ENCODE results near the gene CNNM2. TPM values are rescaled to one million over a fixed set of nuclear protein-coding genes. Genes with fewer than 3 reads are reported as not detected.

Gene CNNM2
- total RNA-seq, 2 donors from 2014 or later = 14.7 to 17.9 TPM

DNA sequence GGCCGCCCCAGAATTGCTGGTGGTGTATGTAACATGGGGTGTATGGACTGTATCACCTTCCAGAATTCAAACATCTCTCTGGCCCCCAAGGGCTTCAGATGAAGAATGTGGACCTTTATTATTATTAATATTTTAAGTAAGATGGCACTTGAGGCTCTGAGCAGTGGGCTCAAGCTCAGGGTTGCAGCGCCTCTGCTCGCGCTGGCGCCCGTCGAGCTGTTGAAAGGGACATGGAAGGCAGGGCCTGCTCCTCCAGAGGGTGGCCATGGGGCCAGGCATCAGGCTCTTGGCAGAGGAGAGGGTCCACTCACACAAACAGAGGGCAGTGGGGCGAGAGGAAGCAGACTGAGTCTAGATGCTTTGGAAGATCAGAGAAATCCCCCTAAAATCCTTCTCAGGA, 154.8 kb downstream of the CNNM2 start:
- no peaks in the 10 kb centered on the region for H3K27me3 ChIP-seq (ENCODE audit: control insufficient read depth, insufficient read depth, low read length, poor library complexity, severe bottlenecking)
- Mint-ChIP-seq H3K36me3 (ENCODE audit: low read depth) (peaks cover 9% of the 10 kb centered on the region), H3K27ac (no peak overlapping the region), H3K4me3 (no peak overlapping the region), H3K27me3 (ENCODE audit: insufficient read depth) (no peaks in the 10 kb centered on the region), H3K4me1 (no peaks in the 10 kb centered on the region), H3K9me3 (no peaks in the 10 kb centered on the region)
- TF ChIP-seq, protein P1, sequence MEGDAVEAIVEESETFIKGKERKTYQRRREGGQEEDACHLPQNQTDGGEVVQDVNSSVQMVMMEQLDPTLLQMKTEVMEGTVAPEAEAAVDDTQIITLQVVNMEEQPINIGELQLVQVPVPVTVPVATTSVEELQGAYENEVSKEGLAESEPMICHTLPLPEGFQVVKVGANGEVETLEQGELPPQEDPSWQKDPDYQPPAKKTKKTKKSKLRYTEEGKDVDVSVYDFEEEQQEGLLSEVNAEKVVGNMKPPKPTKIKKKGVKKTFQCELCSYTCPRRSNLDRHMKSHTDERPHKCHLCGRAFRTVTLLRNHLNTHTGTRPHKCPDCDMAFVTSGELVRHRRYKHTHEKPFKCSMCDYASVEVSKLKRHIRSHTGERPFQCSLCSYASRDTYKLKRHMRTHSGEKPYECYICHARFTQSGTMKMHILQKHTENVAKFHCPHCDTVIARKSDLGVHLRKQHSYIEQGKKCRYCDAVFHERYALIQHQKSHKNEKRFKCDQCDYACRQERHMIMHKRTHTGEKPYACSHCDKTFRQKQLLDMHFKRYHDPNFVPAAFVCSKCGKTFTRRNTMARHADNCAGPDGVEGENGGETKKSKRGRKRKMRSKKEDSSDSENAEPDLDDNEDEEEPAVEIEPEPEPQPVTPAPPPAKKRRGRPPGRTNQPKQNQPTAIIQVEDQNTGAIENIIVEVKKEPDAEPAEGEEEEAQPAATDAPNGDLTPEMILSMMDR (conservative IDR thresholded peaks at IDR 0.05) = no peak
- no peaks in the 10 kb centered on the region for H3K4me1 ChIP-seq (ENCODE audit: control insufficient read depth, insufficient read depth, low read length)
- no peak overlapping the region for H3K27ac ChIP-seq (ENCODE audit: low read depth, low read length)
- no peaks in the 10 kb centered on the region for H3K9me3 ChIP-seq (ENCODE audit: control insufficient read depth, low read length)
- H3K9ac ChIP-seq (ENCODE audit: extremely low read depth, low read length, poor library complexity, severe bottlenecking) = no peak overlapping the region
- 98 to 100% methylated on average over 2 to 8 of the region's 8 CpGs for WGBS, 2 experiments (ENCODE audit: insufficient coverage in 1 of 2, insufficient read length in 1 of 2)
- no peaks in the 10 kb centered on the region for H3K36me3 ChIP-seq (ENCODE audit: control insufficient read depth, insufficient read depth, low read length)
- H3K4me3 ChIP-seq (ENCODE audit: low read length) = no peak overlapping the region
- DNase-seq = peak; percentile 35

DNA sequence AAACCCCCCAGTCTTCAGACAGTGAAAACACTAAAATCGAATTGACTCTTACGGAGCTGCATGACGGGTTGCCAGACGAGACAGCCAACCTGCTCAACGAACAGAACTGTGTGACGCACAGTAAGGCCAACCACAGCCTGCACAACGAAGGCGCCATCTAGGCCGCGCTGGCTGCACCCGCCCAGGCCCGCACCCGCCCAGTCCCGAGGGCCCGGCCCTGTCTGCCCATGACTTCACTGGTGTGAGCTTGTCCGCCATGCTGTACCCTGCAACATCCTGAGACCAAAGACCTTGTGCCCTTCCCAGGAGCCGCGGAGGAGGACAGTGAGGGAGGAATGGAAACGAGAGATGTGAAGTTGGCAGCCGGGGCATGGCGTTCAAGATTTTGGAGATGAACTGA, 158.9 kb downstream of the CNNM2 start:
- H3K27ac Mint-ChIP-seq = no peak overlapping the region
- no peak for DNase-seq
- no peak overlapping the region for H3K4me3 ChIP-seq (ENCODE audit: low read length)
- no peaks in the 10 kb centered on the region for H3K27me3 ChIP-seq (ENCODE audit: control insufficient read depth, insufficient read depth, low read length, poor library complexity, severe bottlenecking)
- no peaks in the 10 kb centered on the region for H3K9me3 Mint-ChIP-seq
- peaks cover 11% of the 10 kb centered on the region for H3K36me3 Mint-ChIP-seq (ENCODE audit: low read depth)
- no peaks in the 10 kb centered on the region for H3K4me1 Mint-ChIP-seq
- no peaks in the 10 kb centered on the region for H3K27me3 Mint-ChIP-seq (ENCODE audit: insufficient read depth)
- WGBS, 2 experiments (ENCODE audit: insufficient coverage in 1 of 2, insufficient read length in 1 of 2) = 91 to 96% methylated on average over 20 to 21 of the region's 21 CpGs
- H3K27ac ChIP-seq (ENCODE audit: low read depth, low read length) = no peak overlapping the region
- no peaks in the 10 kb centered on the region for H3K36me3 ChIP-seq (ENCODE audit: control insufficient read depth, insufficient read depth, low read length)
- no peak overlapping the region for H3K9ac ChIP-seq (ENCODE audit: extremely low read depth, low read length, poor library complexity, severe bottlenecking)
- H3K4me3 Mint-ChIP-seq = no peak overlapping the region
- H3K9me3 ChIP-seq (ENCODE audit: control insufficient read depth, low read length) = no peaks in the 10 kb centered on the region
- TF ChIP-seq, protein P1 (conservative IDR thresholded peaks at IDR 0.05) = no peak
- H3K4me1 ChIP-seq (ENCODE audit: control insufficient read depth, insufficient read depth, low read length) = no peaks in the 10 kb centered on the region

DNA sequence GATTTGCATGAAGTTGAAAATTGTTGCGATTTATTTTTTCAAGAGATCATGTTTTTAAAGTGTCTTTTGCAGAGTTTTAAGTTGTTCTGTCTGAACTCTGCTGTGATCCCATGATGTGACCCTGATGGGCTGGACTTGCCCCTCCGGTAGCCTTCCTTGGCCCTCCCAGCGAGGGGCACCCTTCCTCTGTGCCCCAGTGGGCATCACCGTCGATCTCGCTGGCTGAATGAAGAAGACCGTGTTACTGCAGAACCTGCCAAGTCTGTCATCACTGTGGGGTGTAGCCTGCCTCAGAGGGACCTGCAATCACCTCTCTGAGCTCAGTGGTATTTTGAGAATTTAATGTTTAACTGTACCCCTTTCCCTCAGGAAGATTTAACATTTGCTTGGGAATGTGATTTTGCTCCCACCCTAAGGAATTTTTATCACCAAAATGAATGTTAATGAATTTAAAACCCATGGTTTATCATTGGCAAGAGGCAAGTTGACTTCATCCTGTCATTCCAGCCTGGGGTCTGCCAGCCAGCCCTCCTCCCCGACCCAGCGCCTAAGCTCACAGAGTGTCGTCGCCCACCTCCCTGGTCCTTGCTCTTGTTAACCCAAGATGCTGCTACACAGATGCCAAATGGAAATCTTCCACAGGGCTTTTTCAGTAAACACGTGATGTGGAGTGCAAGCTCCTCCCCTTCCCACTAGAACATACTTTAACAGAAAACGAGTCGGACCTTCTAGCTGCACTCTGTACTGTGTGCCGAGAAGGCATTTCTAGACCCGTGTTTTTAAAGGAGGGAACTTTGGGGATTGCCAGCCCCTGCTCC, 159.6 kb downstream of the CNNM2 start:
- Histone ChIP-seq H3K4me3 (ENCODE audit: low read length) (no peak overlapping the region), H3K4me1 (ENCODE audit: control insufficient read depth, insufficient read depth, low read length) (no peaks in the 10 kb centered on the region), H3K9ac (ENCODE audit: extremely low read depth, low read length, poor library complexity, severe bottlenecking) (no peak overlapping the region), H3K27me3 (ENCODE audit: control insufficient read depth, insufficient read depth, low read length, poor library complexity, severe bottlenecking) (no peaks in the 10 kb centered on the region), H3K9me3 (ENCODE audit: control insufficient read depth, low read length) (no peaks in the 10 kb centered on the region), H3K27ac (ENCODE audit: low read depth, low read length) (no peak overlapping the region), H3K36me3 (ENCODE audit: control insufficient read depth, insufficient read depth, low read length) (no peaks in the 10 kb centered on the region)
- TF ChIP-seq, protein P1 (conservative IDR thresholded peaks at IDR 0.05) = no peak
- no peak overlapping the region for H3K27ac Mint-ChIP-seq
- no peaks in the 10 kb centered on the region for H3K4me1 Mint-ChIP-seq
- WGBS, 2 experiments (ENCODE audit: insufficient coverage in 1 of 2, insufficient read length in 1 of 2) = 91 to 92% methylated on average over 8 to 16 of the region's 16 CpGs
- H3K4me3 Mint-ChIP-seq = no peak overlapping the region
- no peaks in the 10 kb centered on the region for H3K9me3 Mint-ChIP-seq
- no peaks in the 10 kb centered on the region for H3K27me3 Mint-ChIP-seq (ENCODE audit: insufficient read depth)
- H3K36me3 Mint-ChIP-seq (ENCODE audit: low read depth) = peaks cover 11% of the 10 kb centered on the region
- DNase-seq = no peak
